ENCODE measurements around the gene REPS2. TPM values are rescaled to one million over a fixed set of nuclear protein-coding genes. Genes with fewer than 3 reads are reported as not detected.

Gene REPS2
- total RNA-seq, 1 experiment from 2014 or later = 3.7 TPM

DNA sequence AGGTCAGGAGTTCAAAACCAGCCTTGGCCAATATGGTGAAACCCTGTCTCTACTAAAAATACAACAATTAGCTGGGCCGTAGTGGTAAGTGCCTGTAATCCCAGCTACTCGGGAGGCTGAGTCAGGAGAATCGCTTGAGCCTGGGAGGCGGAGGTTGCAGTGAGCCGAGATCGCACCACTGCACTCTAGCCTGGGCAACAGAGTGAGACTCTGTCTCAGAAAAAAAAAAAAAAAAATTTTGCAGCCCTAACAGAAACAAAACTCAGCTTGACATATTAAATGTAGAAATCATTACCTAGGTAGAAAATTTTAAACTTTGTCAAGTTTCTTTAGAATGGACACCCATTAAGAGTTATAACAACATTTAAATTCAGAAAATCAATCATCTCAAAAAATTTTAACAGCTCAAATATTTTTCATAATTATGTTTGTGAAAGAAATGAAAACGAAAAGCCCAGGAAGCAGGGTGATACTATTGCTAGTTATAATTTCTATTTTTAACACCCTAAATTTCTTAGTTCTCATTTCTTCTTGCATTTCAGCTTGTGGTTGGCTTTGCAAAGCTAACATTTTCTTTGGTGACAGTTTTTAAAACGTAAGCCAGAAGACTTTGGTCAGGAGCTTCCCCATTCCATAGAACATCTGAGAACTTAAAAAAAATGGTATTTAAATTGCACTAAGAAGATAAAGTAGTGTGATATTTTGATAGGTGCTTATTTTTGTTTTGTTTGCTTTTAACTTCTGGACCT, 43.0 kb upstream of the REPS2 start:
- DNase-seq = no peak
- Histone ChIP-seq H3K79me2 (ENCODE audit: insufficient read depth, low read length) (no peaks in the 10 kb centered on the region), H2BK120ac (ENCODE audit: low read depth, low read length, poor library complexity, severe bottlenecking) (no peak overlapping the region), H3K4me1 (ENCODE audit: insufficient read depth, low read length) (no peaks in the 10 kb centered on the region), H3K23me2 (ENCODE audit: insufficient read length, low read depth, low read length, poor library complexity, severe bottlenecking) (no peaks in the 10 kb centered on the region), H3K18ac (ENCODE audit: insufficient read length, low read depth, low read length) (no peak overlapping the region), H3K4ac (ENCODE audit: low read depth, low read length) (no peak overlapping the region), H4K91ac (ENCODE audit: insufficient read length, low read depth, low read length) (no peak overlapping the region), H4K5ac (ENCODE audit: insufficient read length, low read depth, low read length) (no peak overlapping the region), H3K79me1 (ENCODE audit: insufficient read depth, low read depth, low read length, poor library complexity, severe bottlenecking) (no peaks in the 10 kb centered on the region), H3K23ac (ENCODE audit: insufficient read length, low read depth, low read length) (no peak overlapping the region), H3K27ac (ENCODE audit: insufficient read length, low read depth, low read length) (no peak overlapping the region), H3T11ph (ENCODE audit: low read length) (no peak overlapping the region), H2AFZ (ENCODE audit: low read length) (no peak overlapping the region), H2BK12ac (ENCODE audit: insufficient read length, low read depth, low read length) (no peak overlapping the region), H3K9ac (ENCODE audit: extremely low read depth, insufficient read length, low read length) (no peak overlapping the region), H2BK20ac (ENCODE audit: low read depth, low read length, poor library complexity, severe bottlenecking) (no peak overlapping the region), H3K4me2 (ENCODE audit: insufficient read depth, insufficient read length, low read length) (no peak overlapping the region), H4K8ac (replicated peaks; ENCODE audit: insufficient read length, low read depth, low read length) (no peak overlapping the region), H4K20me1 (ENCODE audit: control insufficient read depth, insufficient read depth, insufficient read length) (no peaks in the 10 kb centered on the region), H2BK15ac (ENCODE audit: low read depth, low read length) (no peak overlapping the region), H3K56ac (ENCODE audit: insufficient read length, low read depth, low read length) (no peak overlapping the region), H2BK5ac (ENCODE audit: insufficient read length, low read length) (no peak overlapping the region), H3K14ac (ENCODE audit: insufficient read depth, low read length) (no peak overlapping the region), H3K27me3 (ENCODE audit: insufficient read depth, low read length) (no peaks in the 10 kb centered on the region), H2AK5ac (ENCODE audit: insufficient read length, low read length) (no peak overlapping the region), H3K9me3 (ENCODE audit: control insufficient read depth, low read depth, low read length) (no peaks in the 10 kb centered on the region)
- TF ChIP-seq, protein P1, sequence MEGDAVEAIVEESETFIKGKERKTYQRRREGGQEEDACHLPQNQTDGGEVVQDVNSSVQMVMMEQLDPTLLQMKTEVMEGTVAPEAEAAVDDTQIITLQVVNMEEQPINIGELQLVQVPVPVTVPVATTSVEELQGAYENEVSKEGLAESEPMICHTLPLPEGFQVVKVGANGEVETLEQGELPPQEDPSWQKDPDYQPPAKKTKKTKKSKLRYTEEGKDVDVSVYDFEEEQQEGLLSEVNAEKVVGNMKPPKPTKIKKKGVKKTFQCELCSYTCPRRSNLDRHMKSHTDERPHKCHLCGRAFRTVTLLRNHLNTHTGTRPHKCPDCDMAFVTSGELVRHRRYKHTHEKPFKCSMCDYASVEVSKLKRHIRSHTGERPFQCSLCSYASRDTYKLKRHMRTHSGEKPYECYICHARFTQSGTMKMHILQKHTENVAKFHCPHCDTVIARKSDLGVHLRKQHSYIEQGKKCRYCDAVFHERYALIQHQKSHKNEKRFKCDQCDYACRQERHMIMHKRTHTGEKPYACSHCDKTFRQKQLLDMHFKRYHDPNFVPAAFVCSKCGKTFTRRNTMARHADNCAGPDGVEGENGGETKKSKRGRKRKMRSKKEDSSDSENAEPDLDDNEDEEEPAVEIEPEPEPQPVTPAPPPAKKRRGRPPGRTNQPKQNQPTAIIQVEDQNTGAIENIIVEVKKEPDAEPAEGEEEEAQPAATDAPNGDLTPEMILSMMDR (conservative IDR thresholded peaks at IDR 0.05) = no peak
- Mint-ChIP-seq H3K27ac (no peak overlapping the region), H3K9me3 (peaks cover 2 to 4% of the 10 kb centered on the region in 2 experiments; a peak in 4 of 5 replicates), H3K36me3 (ENCODE audit: insufficient read depth in 1 of 3, low read depth in 3 of 3) (no peaks in the 10 kb centered on the region; a peak in 1 of 7 replicates), H3K4me3 (no peak overlapping the region), H3K4me1 (no peaks in the 10 kb centered on the region), H3K27me3 (ENCODE audit: low read depth) (no peaks in the 10 kb centered on the region; the same call in 1 of the 2 replicates)
- no CpG with 5 or more reads among the region's 8 CpGs for WGBS (ENCODE audit: extremely low coverage, insufficient read length, low lambda C conversion rate)
